HepG2 (cell line): Measurements from ENCODE around the gene APC2. TPM values are rescaled to one million over a fixed set of nuclear protein-coding genes. Genes with fewer than 3 reads are reported as not detected.

ENCODE experiments used
- ATF1 ChIP-seq: IDR thresholded peaks from 2 replicates; pipeline ENCODE4 v1.6.1; 2016; ENCODE audit warnings: mild to moderate bottlenecking, control low read depth
- BHLHE40 ChIP-seq: IDR thresholded peaks from 2 replicates; pipeline ENCODE4 v1.6.1; 2011; ENCODE audit warnings: low read length, improper control_type of control experiment
- CHCHD3 ChIP-seq: sonication (generic); formaldehyde crosslinking; IDR thresholded peaks from 2 replicates; pipeline ENCODE4 v1.8.0; 2022; ENCODE audit warnings: mild to moderate bottlenecking, missing genetic modification reagents, moderate library complexity
- HES4 ChIP-seq: sonication (generic); formaldehyde crosslinking; IDR thresholded peaks from 2 replicates; pipeline ENCODE4 v1.9.0; 2021; ENCODE audit warnings: mild to moderate bottlenecking, missing genetic modification reagents, borderline replicate concordance
- KDM3A ChIP-seq: IDR thresholded peaks from 2 replicates; pipeline ENCODE4 v1.6.1; 2018; ENCODE audit warnings: low read depth, missing compliant biosample characterization
- KLF11 ChIP-seq: IDR thresholded peaks from 2 replicates; pipeline ENCODE4 v1.6.1; 2016; ENCODE audit warnings: missing compliant biosample characterization
- KMT2A ChIP-seq: sonication (generic); formaldehyde crosslinking; IDR thresholded peaks from 2 replicates; pipeline ENCODE4 v1.4.0; 2020; ENCODE audit warnings: missing genetic modification reagents
- MBNL3 ChIP-seq: fragments of 250-450 bp; sonication (Bioruptor Pico); conservative IDR thresholded peaks from 2 replicates; pipeline ENCODE4 v1.8.0; 2022; ENCODE audit warnings: mild to moderate bottlenecking, inconsistent platforms
- MED8 ChIP-seq: sonication (generic); formaldehyde crosslinking; IDR thresholded peaks from 2 replicates; pipeline ENCODE4 v1.8.1; 2023; ENCODE audit warnings: mild to moderate bottlenecking, missing genetic modification reagents; ENCODE audit not compliant: insufficient replicate concordance
- MYNN ChIP-seq: sonication (generic); formaldehyde crosslinking; IDR thresholded peaks from 2 replicates; pipeline ENCODE4 v1.4.0; 2020; ENCODE audit warnings: mild to moderate bottlenecking, low read depth, missing genetic modification reagents
- NFE2 ChIP-seq: sonication (generic); formaldehyde crosslinking; IDR thresholded peaks from 2 replicates; pipeline ENCODE4 v1.4.0; 2020; ENCODE audit warnings: missing genetic modification reagents
- PITX1 ChIP-seq: sonication (generic); formaldehyde crosslinking; IDR thresholded peaks from 2 replicates; pipeline ENCODE4 v1.5.1; 2020; ENCODE audit warnings: mild to moderate bottlenecking, missing genetic modification reagents
- RFX5 ChIP-seq: IDR thresholded peaks from 2 replicates; pipeline ENCODE4 v1.6.1; 2011; ENCODE audit warnings: low read depth, low read length, improper control_type of control experiment
- SATB2 ChIP-seq: sonication (generic); formaldehyde crosslinking; IDR thresholded peaks from 2 replicates; pipeline ENCODE4 v1.5.0; 2020; ENCODE audit warnings: missing genetic modification reagents
- SP1 ChIP-seq, 2 experiments: fragments of 450-650 bp in 1 of 2; sonication (generic) in 1 of 2; formaldehyde crosslinking in 1 of 2; IDR thresholded peaks; 2 replicates each; pipeline versions ENCODE4 v1.4.0 to v1.6.1; 2016 to 2020; ENCODE audit warnings: missing genetic modification reagents in 1 of 2
- SRY ChIP-seq: sonication (generic); formaldehyde crosslinking; IDR thresholded peaks from 2 replicates; pipeline ENCODE4 v1.8.0; 2022; ENCODE audit warnings: mild to moderate bottlenecking, missing genetic modification reagents
- ZBTB20 ChIP-seq: sonication (generic); formaldehyde crosslinking; IDR thresholded peaks from 2 replicates; pipeline ENCODE4 v1.8.1; 2023; ENCODE audit warnings: missing genetic modification reagents, low read depth, mild to moderate bottlenecking, borderline replicate concordance
- ZNF138 ChIP-seq: sonication (generic); formaldehyde crosslinking; IDR thresholded peaks from 2 replicates; pipeline ENCODE4 v1.5.0; 2020; ENCODE audit warnings: mild to moderate bottlenecking, low read depth, missing genetic modification reagents
- ZNF224 ChIP-seq: sonication (generic); formaldehyde crosslinking; IDR thresholded peaks from 2 replicates; pipeline ENCODE4 v1.5.0; 2020; ENCODE audit warnings: mild to moderate bottlenecking, missing genetic modification reagents
- ZNF263 ChIP-seq: sonication (generic); formaldehyde crosslinking; IDR thresholded peaks from 2 replicates; pipeline ENCODE4 v1.4.0; 2020; ENCODE audit warnings: missing genetic modification reagents
- ZNF329 ChIP-seq: sonication (generic); formaldehyde crosslinking; IDR thresholded peaks from 2 replicates; pipeline ENCODE4 v1.9.0; 2021; ENCODE audit warnings: low read depth, mild to moderate bottlenecking, missing genetic modification reagents
- ZNF33A ChIP-seq: sonication (generic); formaldehyde crosslinking; IDR thresholded peaks from 2 replicates; pipeline ENCODE4 v1.5.1; 2020; ENCODE audit warnings: missing genetic modification reagents, mild to moderate bottlenecking, moderate library complexity, borderline replicate concordance
- ZNF383 ChIP-seq: sonication (generic); formaldehyde crosslinking; IDR thresholded peaks from 2 replicates; pipeline ENCODE4 v1.4.0; 2020; ENCODE audit warnings: missing genetic modification reagents, mild to moderate bottlenecking, borderline replicate concordance
- ZNF468 ChIP-seq: sonication (generic); formaldehyde crosslinking; IDR thresholded peaks from 2 replicates; pipeline ENCODE4 v1.8.0; 2022; ENCODE audit warnings: mild to moderate bottlenecking, moderate library complexity, missing genetic modification reagents
- ZNF569 ChIP-seq: sonication (generic); formaldehyde crosslinking; IDR thresholded peaks from 2 replicates; pipeline ENCODE4 v1.5.0; 2020; ENCODE audit warnings: mild to moderate bottlenecking, missing genetic modification reagents, moderate library complexity, borderline replicate concordance
- polyA plus RNA-seq, 8 experiments: library from polyadenylated mRNA; depleted of rRNA in 3 of 8; stranded (reverse) in 7 of 8; unstranded in 1 of 8; fragments of >200 nt; fragmentation: Illumina TruSeq in 4 of 8; extraction: Trizol in 4 of 8; gene quantifications; 2 replicates each; pipeline versions ENCODE4 v1.2.1 to v1.2.3, GENCODE V29; 2011 to 2016; ENCODE audit warnings: low read depth in 4 of 8, missing spikeins in 1 of 8, mixed read lengths in 1 of 8; ENCODE audit not compliant: insufficient read depth in 1 of 8
- total RNA-seq, 5 experiments: library from RNA; depleted of rRNA; stranded (reverse); fragments of >200 nt; fragmentation: Illumina TruSeq; extraction: Trizol; gene quantifications; 2 replicates each; pipeline ENCODE4 v1.2.3, GENCODE V29; 2016; ENCODE audit warnings: low read depth in 1 of 5
- TF ChIP-seq, protein P1 (sequence below): sonication (generic); formaldehyde crosslinking; conservative IDR thresholded peaks from 2 replicates; pipeline ENCODE4 v1.4.0; 2020; ENCODE audit warnings: missing genetic modification reagents
- TF ChIP-seq, protein P2 (sequence below): sonication (generic); formaldehyde crosslinking; IDR thresholded peaks from 2 replicates; pipeline ENCODE4 v1.8.1; 2023; ENCODE audit warnings: mild to moderate bottlenecking, moderate library complexity, missing genetic modification reagents
- TF ChIP-seq, protein P3 (sequence below): sonication (generic); formaldehyde crosslinking; IDR thresholded peaks from 2 replicates; pipeline ENCODE4 v1.8.0; 2022; ENCODE audit warnings: missing genetic modification reagents, low read depth, mild to moderate bottlenecking, borderline replicate concordance
- TF ChIP-seq, protein P4 (sequence below): sonication (generic); formaldehyde crosslinking; IDR thresholded peaks from 2 replicates; pipeline ENCODE4 v1.4.0; 2020; ENCODE audit warnings: missing genetic modification reagents

APC2 gene
- total and polyA plus RNA-seq, 2 of the 13 experiments (the other 11 are each of a cell fraction or from before 2014, with no cell fraction given): 0.08 to 0.22 TPM

DNA sequence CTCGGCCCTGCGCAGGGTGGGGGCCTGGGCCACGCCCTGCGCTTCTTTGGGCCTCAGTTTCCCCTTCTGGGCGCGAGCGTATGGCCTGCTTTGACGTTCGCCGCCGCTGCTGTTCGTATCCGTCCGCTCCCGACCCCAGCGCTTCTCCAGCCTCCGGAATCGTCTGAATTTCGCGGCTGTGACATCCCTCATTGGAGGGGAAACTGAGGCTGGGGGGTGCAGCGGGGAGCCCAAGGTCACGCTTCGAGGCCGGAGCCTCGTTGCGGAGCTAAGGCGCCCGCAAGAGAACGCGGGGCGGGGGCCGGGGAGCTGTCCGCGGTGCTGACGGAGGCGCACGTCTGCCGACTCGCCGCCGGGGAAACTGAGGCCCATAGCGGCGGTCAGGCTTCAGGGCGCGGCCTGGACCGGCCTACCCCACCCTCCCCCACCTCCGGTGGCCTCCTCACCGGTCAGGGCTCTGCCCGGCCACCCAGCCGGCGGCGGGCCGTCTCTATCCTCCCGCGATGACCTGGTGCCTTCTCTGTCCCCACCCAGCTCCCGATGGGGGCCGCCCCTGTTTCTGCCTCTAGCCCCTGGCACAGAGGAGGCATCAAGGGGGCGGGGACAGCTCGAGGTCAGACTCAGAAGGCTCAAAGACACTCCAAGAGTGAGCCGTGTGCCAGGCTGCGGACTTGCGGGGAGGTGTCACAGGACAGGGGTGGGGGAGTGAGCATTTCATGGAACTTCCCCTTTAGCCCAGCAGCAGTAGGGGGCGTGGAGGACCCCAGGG is 3.0 kb upstream of the APC2 start (continued):
- TF ChIP-seq SP1 (IDR thresholded peaks at IDR 0.05) (no peak), SP1 (CRISPR knock-in tag; IDR thresholded peaks at IDR 0.05) (no peak), PITX1 (no peak; the same call in 1 of the 2 replicates), SATB2 (CRISPR knock-in tag) (no peak), CHCHD3 (no peak), BHLHE40 (no peak), ZNF33A (no peak), KDM3A (CRISPR knock-in tag) (no peak), MYNN (no peak), MBNL3 (CRISPR knock-in tag) (no peak), SRY (CRISPR knock-in tag) (no peak), MED8 (CRISPR knock-in tag) (peak; percentile 56), KLF11 (CRISPR knock-in tag) (no peak), ZNF569 (CRISPR knock-in tag) (no peak), RFX5 (no peak), ZBTB20 (CRISPR knock-in tag) (no peak), ZNF383 (no peak), ATF1 (no peak), HES4 (peak; percentile 49; the same call in 1 of the 2 replicates), ZNF468 (CRISPR knock-in tag) (no peak), ZNF138 (CRISPR knock-in tag) (no peak), ZNF329 (CRISPR knock-in tag) (no peak), ZNF263 (CRISPR knock-in tag) (no peak), ZNF224 (no peak), KMT2A (CRISPR knock-in tag) (no peak), NFE2 (no peak)
- TF ChIP-seq, protein P1, sequence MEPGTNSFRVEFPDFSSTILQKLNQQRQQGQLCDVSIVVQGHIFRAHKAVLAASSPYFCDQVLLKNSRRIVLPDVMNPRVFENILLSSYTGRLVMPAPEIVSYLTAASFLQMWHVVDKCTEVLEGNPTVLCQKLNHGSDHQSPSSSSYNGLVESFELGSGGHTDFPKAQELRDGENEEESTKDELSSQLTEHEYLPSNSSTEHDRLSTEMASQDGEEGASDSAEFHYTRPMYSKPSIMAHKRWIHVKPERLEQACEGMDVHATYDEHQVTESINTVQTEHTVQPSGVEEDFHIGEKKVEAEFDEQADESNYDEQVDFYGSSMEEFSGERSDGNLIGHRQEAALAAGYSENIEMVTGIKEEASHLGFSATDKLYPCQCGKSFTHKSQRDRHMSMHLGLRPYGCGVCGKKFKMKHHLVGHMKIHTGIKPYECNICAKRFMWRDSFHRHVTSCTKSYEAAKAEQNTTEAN (CRISPR knock-in tag): no peak
- TF ChIP-seq, protein P2, sequence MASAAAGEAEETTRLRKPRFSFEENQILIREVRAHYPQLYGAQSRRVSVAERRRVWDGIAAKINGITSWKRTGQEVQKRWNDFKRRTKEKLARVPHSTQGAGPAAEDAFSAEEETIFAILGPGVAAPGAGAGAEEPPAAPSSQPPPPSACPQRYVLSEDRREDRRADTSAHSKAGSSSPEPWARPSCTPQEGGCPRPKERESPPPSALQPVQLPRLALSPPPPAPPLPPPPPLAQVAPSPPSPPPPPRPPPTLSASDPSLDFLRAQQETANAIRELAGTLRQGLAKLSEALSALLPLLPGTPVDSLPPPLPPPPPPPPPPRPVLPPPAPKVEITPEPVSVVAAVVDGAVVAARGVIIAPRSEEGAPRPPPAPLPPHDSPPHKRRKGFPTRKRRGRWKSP (CRISPR knock-in tag): no peak
- TF ChIP-seq, protein P3, sequence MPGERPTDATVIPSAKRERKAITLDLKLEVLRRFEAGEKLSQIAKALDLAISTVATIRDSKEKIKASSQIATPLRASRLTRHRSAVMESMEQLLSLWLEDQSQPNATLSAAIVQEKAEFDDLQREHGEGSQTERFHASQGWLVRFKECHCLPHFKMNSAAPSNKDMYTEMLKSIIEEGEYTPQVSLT (CRISPR knock-in tag): no peak
- TF ChIP-seq, protein P4, sequence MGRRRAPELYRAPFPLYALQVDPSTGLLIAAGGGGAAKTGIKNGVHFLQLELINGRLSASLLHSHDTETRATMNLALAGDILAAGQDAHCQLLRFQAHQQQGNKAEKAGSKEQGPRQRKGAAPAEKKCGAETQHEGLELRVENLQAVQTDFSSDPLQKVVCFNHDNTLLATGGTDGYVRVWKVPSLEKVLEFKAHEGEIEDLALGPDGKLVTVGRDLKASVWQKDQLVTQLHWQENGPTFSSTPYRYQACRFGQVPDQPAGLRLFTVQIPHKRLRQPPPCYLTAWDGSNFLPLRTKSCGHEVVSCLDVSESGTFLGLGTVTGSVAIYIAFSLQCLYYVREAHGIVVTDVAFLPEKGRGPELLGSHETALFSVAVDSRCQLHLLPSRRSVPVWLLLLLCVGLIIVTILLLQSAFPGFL (CRISPR knock-in tag): no peak
